A204.1 (cell line): ENCODE results near the gene ELSPBP1.
"Not testable (repeated sequence)": the region's sequence is repeated elsewhere in the genome, so short reads cannot be mapped to it uniquely, and the experiment has no call there.

Experiments used
- FAIRE-seq: peaks from 2 replicates; lab custom pipeline; 2012; peaks lifted over from hg19 to GRCh38; lab: Jason Lieb, UNC

The ELSPBP1 gene

DNA sequence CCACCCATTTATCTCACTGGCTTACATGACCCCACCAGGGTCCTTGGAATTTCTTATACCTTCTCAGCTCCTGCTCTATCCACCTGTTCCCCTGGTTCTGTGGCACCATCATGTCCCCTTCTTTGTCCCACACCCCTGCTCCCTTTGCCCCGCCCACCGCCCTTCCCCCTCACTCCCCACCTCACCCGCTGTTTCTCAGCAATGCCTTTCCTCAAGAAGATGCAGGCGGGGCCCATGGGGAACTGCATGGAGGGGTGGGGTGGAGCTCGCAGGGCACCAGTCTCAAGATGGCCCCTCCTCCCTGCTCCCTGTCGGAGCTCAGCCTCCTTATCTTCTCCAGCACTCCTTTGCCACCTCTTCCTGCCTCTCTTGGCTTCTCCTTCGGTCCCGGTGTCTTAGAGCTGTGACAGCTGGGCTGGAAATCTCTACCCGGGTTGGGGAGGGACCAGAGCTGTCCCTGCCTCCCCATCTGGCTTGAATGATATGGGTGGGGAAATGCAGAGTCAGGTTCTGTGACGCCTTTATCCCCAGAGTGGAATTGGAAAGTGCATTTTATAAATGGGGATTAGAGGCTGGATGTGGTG lies 49.3 kb downstream of the ELSPBP1 start, which contains the start of gene CABP5:
Gene CABP5, minus strand, starts transcription at position 405 of the 584 bp plus-strand sequence. Its CDS starts 157 bp downstream, at position 248.
- FAIRE-seq, result no peak

DNA sequence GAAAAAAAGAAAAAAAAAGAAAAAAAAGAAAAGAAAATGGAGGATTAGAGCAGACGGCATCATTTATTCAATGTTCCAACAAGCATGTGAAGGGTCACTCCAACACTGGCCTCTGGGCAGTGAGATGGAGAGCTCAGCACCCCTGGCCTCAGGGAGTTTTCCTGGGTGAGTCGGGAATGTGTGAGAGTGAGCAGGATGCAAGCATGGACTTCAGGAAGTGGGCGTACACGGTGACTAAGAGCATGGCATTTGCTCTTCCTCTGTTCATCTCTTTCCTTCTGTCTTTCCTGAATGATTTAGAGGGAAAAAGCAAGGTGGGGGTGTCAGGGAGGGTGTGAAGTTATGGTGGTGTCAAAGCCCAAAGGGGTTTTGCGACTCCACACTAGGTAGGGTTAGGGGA lies 50.1 kb downstream of the ELSPBP1 start:
- no peak for FAIRE-seq

DNA sequence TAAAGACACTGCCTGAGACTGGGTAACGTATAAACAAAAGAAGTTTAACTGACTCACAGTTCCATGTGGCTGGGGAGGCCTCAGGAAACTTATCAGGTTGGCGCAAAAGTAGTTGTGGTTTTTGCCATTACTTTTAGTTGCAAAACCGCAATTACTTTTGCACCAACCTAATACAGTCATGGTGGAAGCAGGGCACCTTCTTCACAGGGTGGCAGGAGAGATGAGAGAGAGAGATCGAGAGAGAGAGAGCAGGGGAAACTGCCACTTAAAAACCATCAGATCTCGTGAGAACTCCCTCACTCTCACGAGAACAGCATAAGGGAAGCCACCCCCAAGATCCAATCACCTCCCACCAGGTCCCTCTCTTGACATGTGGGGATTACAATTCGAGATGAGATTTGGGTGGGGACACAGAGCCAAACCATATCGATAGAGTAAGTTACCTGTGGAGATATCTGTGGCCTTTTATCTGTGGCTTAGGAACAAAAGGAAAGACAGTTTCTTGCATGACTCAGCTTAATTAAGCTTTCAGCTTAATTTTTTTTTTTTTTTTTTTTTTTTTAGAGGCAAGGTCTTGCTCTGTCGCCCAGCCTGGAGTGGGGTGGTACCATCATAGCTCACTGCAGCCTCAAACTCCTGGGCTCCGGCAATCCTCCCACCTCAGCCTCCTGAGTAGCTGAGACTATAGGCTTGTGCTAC lies 57.1 kb downstream of the ELSPBP1 start:
- no peak for FAIRE-seq

DNA sequence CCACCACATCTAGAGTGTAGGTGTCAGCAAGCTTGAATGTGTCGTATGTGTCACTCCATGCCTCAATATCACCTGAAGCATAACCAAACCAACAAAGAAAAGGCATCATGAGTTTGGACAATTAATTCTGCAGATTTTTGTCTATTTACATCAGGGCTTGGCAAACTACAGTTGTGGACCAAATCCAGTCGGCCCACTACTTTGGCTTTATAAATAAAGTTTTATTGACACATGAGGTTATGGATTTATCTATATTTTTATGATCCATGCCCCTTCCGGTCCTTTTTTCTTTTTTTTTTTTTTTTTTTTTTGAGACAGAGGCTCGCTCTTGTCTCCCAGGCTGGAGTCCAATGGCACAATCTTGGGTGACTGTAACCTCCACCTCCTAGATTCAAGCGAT lies 58.6 kb downstream of the ELSPBP1 start:
- FAIRE-seq, result no peak

DNA sequence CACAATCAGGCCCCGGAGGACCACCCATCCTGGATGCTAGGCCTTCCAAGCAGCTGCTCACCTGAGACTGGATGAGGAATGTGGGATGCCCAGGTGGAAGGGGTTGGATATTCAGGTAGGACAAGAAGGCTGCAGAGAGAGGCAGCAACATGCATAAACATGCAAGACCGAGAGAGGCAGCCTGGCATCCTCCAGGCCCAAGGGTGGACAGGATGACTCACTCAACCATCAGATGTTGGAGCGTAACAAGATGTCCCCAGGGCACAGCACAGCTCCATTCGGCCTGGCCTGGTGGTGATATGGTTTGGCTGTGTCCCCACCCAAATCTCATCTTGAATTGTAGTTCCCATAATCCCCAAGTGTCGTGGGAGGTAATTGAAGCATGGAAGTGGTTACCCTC lies 59.4 kb downstream of the ELSPBP1 start:
- no peak for FAIRE-seq

DNA sequence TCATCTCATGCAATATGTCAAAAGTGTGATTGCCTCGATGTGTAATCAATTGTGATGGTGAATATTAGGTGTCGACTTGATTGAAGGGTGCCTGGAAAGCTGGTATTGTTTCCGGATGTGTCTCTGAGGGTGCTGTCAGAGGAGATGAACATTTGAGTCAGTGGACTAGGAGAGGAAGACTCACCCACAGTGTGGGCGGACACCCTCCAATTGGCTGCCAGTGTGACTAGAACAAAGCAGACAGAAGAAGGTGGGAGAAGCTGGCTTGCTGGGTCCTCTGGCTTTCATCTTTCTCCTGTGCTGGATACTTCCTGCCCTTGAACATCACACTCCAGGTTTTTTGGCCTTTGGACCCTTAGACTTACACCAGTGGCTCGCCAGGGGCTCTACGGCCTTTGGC lies 64.9 kb downstream of the ELSPBP1 start:
- no peak for FAIRE-seq

DNA sequence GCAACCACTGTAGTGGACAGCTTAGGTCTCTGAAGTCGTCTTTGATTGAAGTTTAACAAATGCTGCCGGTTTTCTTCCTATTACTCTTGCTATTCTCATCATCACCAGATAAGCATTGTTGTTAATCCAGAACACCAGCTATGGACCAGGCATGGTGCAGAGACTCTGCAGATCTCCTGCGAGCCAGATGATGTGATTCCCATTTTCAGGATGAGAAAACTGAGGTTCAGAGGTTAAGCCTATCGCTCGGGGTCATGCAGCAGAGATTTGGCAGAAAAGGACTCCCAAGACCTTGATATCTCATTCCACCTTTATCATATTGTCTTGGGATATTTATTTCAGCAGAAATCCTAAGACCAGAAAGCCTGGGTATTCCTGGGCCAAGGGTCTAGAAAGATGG lies 65.9 kb downstream of the ELSPBP1 start:
- FAIRE-seq, result no peak

DNA sequence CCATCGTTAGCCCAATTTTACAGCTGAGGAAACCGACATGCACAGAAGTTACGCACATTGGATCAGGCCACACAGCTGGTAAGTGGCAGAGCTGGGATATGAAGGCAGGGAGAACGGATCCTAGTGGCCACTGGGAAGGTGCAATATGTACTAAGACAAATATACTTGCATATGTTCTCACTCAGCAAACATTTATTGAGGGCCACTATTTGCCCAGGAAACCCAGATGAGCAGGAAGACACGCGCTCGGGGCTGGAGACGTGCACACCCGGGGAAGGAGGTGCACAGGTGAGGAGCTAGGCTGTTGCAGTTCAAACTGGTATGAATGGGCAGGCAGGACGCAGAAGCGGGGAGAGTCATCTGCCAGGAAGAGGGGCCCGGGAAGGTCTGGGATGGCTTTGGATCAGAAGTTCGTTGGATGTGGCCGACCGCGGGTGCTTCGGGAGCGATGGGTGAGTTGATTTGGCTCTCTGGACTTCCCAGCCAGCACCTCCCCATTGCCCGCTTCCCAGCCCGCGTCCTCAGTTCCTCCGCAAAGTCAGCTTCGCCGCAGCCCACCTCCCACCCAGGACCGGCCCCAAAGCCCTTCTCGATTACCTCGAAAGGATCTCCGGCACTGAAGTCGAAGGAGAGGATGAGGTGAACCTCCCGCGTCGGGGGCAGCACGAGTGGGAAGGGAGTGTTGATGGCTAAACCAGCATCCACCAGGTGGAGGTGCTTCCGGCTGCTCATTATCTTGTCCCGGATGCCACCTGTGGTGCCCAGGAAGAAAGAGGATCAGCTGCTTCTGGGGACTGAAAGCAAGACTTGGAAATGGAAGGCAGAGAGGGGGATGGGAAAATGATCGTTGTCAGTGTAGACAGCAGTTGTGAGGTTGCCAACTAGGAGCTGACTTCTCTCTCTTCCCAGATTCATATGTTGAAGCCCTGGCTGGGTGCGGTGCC lies 67.2 kb downstream of the ELSPBP1 start:
- FAIRE-seq, result no peak

DNA sequence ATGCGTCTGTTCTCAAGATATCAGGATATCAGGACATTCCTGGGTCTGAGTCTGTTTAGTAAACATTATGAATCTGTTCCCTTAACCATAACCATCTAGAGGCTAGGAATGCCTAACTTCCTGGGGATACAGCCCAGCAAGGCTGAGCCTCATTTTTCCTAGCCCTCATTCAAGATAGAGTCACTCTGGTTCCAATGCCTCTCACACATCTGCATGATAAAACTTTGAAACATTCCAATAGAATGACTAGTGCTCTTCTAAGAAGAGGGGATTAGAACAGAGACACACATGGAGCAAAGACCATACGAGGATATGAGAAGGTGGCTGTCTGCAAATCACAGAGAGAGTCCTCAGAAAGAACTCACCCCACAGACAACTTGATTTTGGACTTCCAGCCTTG lies 70.1 kb downstream of the ELSPBP1 start:
- FAIRE-seq, result no peak

DNA sequence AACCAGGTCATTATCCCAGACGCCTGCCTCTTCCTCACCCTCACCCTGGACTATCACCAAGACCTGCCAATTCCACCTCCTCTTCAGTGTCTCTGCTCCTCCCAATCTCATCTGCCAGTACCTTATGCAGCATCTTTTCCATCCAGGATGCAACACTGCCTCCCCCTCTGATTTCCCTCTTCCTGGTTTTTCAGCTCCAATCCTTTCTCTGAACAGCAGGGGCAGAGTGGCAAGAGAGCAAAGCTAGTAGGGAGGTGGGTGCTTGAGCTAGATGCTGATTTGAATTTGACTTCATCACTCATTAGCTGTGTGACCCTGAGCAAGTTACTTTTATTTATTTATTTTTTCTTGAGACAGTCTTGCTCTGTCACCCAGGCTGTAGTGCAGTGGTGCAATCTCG lies 75.0 kb downstream of the ELSPBP1 start:
- FAIRE-seq, result no peak

DNA sequence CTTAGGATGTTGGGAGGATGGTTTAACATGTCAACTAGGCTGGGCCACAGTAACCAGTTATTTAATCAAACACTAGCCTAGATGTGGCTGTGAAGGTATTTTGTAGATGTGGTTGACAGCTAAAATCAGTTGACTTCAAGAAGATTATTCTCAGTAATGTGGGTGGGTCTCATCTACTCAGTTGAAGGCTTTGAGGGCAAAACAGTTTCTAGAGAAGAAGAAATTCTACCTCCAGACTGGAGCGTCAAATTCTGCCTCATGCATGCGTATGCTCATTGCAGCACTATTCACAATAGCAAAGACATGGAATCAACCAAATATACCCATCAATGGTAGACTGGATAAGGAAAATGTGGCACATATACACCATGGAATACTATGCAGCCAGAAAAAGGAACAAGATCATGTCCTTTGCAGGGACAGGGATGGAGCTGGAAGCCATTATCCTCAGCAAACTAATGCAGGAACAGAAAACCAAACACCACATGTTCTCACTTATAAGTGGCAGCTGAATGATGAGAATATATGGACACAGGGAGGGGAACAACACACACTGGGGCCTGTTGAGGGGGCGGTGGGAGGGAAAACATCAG lies 75.8 kb downstream of the ELSPBP1 start:
- FAIRE-seq, result not testable (repeated sequence)
